HG03457 (cell line): ENCODE results near the gene VSIG10L2.
"Not testable (repeated sequence)": the region's sequence is repeated elsewhere in the genome, so short reads cannot be mapped to it uniquely, and the experiment has no call there.

Source experiments
- ATAC-seq: cut with Tn5 transposase; IDR thresholded peaks from one replicate; pipeline ENCODE4 v1.9.1; 2021; ENCODE audit warnings: moderate number of reproducible peaks; ENCODE audit not compliant: unreplicated experiment

The VSIG10L2 gene

GRCh38 chr11:125959511-125959910, 13.7 kb downstream of the VSIG10L2 start:
- no peak for ATAC-seq

GRCh38 chr11:125959931-125960330, 14.1 kb downstream of the VSIG10L2 start:
- no peak for ATAC-seq

GRCh38 chr11:125960771-125961170, 14.9 kb downstream of the VSIG10L2 start:
- no peak for ATAC-seq

GRCh38 chr11:125967515-125967914, 21.7 kb downstream of the VSIG10L2 start:
- ATAC-seq: no peak

GRCh38 chr11:125968354-125968753, 22.5 kb downstream of the VSIG10L2 start:
- no peak for ATAC-seq

GRCh38 chr11:125971618-125972017, 25.8 kb downstream of the VSIG10L2 start:
- ATAC-seq: no peak

- ATAC-seq: no peak
Measured at GRCh38 chr11:125974284-125974683, 28.4 kb downstream of the VSIG10L2 start.

GRCh38 chr11:125975634-125976033, 29.8 kb downstream of the VSIG10L2 start:
- no peak for ATAC-seq

- ATAC-seq: no peak
Measured at GRCh38 chr11:125976156-125976555, 30.3 kb downstream of the VSIG10L2 start.

- no peak for ATAC-seq
Measured at GRCh38 chr11:125977333-125977732, 31.5 kb downstream of the VSIG10L2 start.

GRCh38 chr11:125978181-125978716, 32.4 kb downstream of the VSIG10L2 start:
- no peak for ATAC-seq

- ATAC-seq: no peak
Measured at GRCh38 chr11:125978778-125979407, 33.0 kb downstream of the VSIG10L2 start.

GRCh38 chr11:125979511-125979910, 33.7 kb downstream of the VSIG10L2 start:
- no peak for ATAC-seq

GRCh38 chr11:125980436-125980835, 34.6 kb downstream of the VSIG10L2 start:
- ATAC-seq: no peak

GRCh38 chr11:125982348-125982730, 36.5 kb downstream of the VSIG10L2 start:
- no peak for ATAC-seq

GRCh38 chr11:125985956-125986355, 40.1 kb downstream of the VSIG10L2 start:
- not testable (repeated sequence) for ATAC-seq

- no peak for ATAC-seq
Measured at GRCh38 chr11:125987066-125987641, 41.3 kb downstream of the VSIG10L2 start.

GRCh38 chr11:125990244-125990643, 44.4 kb downstream of the VSIG10L2 start:
- no peak for ATAC-seq

GRCh38 chr11:125992893-125993292, 47.0 kb downstream of the VSIG10L2 start:
- no peak for ATAC-seq

- ATAC-seq: no peak
Measured at GRCh38 chr11:125994509-125994908, 48.7 kb downstream of the VSIG10L2 start.

GRCh38 chr11:125995313-125995712, 49.5 kb downstream of the VSIG10L2 start:
- ATAC-seq: no peak

GRCh38 chr11:125998267-125998666, 52.4 kb downstream of the VSIG10L2 start:
- no peak for ATAC-seq
